MM.1S (cell line): Measurements from ENCODE around the gene RTCB.

ENCODE experiments used
- EZH2 ChIP-seq: fragments of 300-600 bp; sonication (generic); optimal IDR thresholded peaks from 2 replicates; pipeline ENCODE3; 2017; ENCODE audit warnings: low read depth, mild to moderate bottlenecking, antibody characterized with exemption, low read length, mixed read lengths
- TF ChIP-seq, protein P1 (sequence below): fragments of 300-600 bp; sonication (generic); IDR thresholded peaks from 2 replicates; pipeline ENCODE4 v1.5.1; 2016; ENCODE audit warnings: antibody characterized with exemption, low read length, mixed read lengths

DNA sequence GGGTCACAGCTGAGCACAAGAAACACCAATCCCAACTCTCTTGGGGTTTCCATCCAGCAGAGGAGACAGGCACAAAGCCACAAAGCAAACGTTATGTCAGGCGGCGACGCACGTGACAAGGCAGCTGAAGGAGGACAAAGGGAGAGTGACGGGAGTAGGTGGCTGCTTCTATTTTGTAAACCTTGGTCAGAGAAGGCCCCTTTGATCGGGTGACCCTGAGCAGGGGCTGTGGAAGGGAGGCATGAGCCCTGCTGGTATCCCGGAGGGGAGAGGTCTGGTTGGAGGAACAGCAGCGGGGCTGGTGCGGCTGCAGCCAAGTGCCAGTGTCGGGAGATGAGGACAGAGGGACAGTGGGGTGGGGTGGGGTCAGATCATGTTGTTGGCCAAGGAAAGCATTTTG is 71.6 kb downstream of the RTCB start:
- no peak for TF ChIP-seq EZH2
- TF ChIP-seq, protein P1, sequence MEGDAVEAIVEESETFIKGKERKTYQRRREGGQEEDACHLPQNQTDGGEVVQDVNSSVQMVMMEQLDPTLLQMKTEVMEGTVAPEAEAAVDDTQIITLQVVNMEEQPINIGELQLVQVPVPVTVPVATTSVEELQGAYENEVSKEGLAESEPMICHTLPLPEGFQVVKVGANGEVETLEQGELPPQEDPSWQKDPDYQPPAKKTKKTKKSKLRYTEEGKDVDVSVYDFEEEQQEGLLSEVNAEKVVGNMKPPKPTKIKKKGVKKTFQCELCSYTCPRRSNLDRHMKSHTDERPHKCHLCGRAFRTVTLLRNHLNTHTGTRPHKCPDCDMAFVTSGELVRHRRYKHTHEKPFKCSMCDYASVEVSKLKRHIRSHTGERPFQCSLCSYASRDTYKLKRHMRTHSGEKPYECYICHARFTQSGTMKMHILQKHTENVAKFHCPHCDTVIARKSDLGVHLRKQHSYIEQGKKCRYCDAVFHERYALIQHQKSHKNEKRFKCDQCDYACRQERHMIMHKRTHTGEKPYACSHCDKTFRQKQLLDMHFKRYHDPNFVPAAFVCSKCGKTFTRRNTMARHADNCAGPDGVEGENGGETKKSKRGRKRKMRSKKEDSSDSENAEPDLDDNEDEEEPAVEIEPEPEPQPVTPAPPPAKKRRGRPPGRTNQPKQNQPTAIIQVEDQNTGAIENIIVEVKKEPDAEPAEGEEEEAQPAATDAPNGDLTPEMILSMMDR, result no peak
